Measurements from ENCODE around the gene PDCD2. TPM values are rescaled to one million over a fixed set of nuclear protein-coding genes. Genes with fewer than 3 reads are reported as not detected.
"Not testable (repeated sequence)": the region's sequence is repeated elsewhere in the genome, so short reads cannot be mapped to it uniquely, and the experiment has no call there.

PDCD2 gene
- polyA plus RNA-seq, 1 donor: 53.3 TPM

DNA sequence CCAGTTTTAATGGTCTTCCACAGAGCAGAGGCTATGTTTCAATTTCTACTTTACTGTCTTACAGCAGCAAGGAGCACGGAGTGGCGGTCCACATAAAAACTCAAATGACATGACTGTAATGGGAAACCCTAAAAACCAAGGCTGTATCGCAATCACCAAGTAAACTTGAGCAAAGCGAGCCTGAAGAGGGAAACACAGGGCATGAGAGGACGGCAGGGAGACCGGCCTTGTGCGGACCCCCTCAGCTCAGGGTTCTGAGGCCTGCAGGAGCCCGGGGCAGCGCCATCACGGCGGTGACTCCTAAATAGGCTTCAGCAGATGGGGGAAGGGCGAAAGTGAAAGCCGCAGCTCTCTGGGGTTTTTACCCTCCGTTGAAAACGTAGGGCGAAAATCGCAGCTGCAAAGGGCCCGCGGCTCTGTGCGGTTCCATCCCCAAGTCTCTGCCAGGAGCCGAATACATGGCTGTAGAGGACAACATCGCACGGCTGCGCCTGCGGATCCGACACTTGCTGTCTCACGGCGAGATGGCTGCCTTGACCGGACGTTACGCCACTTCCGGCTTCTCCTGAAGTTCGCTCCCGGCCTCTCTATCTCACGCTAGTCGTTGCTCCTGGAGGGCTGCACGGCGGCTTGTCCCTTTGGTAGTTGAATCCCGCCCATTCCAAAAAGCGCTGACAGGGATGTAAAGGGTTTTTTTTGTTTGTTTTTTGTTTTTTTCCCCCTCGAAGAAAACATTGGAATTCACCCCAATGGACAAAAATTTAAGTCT is 31.5 kb downstream of the PDCD2 start, which contains the start of gene PSMB1:
TSS of gene PSMB1 (minus strand) at position 543 of the 769 bp plus-strand sequence. CDS start at position 478, 65 bp downstream.
- DNase-seq (ENCODE audit: low read depth): peak; percentile 94

GRCh38 chr6:170545405-170545804 is 39.0 kb downstream of the PDCD2 start:
- DNase-seq (ENCODE audit: low read depth): no peak

- DNase-seq (ENCODE audit: low read depth): no peak
These were observed 42.3 kb downstream of the PDCD2 start for GRCh38 chr6:170542031-170542719.

GRCh38 chr6:170537329-170537728 is 47.1 kb downstream of the PDCD2 start:
- DNase-seq (ENCODE audit: low read depth): no peak

DNA sequence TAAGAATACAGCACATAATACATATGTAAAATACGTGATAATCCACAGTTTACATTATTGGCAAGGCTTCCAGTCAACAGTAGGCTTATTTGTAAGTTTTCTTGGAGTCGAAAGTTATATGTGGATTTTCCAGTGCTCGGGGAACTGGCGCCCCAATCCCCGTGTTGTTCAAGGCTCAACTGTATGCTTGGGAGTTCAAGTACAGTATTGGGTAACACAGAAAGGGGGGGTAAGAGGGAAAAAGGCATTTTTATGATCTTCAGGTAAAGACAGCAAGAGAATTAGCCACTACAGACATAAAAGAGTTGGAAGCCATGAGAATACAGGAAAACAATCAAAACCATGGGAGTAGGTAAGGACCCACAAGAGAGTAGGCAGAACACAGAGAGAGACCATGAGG is 47.8 kb downstream of the PDCD2 start:
- DNase-seq (ENCODE audit: low read depth): no peak

DNA sequence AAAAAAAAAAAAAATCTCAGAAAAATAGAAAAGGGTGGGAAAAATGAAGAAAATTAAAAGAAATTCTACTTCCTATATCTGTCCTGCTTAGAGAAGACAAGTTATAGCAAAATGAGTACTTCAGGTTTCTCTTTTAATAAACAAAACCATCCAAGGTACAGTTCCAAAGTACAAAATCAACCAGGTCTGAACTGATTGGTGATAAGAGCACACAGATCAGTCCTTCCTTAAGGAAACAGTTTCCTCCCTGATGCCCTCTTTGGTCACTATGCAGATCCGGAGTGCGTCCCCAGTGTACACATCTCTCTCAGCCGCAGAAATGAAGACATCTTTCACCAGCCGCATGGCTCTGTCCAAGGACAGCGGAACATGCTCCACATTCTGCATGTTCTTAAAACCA is 49.4 kb downstream of the PDCD2 start:
- DNase-seq (ENCODE audit: low read depth): no peak

- no peak for DNase-seq (ENCODE audit: low read depth)
These were observed 50.6 kb downstream of the PDCD2 start for GRCh38 chr6:170533792-170534191.

DNA sequence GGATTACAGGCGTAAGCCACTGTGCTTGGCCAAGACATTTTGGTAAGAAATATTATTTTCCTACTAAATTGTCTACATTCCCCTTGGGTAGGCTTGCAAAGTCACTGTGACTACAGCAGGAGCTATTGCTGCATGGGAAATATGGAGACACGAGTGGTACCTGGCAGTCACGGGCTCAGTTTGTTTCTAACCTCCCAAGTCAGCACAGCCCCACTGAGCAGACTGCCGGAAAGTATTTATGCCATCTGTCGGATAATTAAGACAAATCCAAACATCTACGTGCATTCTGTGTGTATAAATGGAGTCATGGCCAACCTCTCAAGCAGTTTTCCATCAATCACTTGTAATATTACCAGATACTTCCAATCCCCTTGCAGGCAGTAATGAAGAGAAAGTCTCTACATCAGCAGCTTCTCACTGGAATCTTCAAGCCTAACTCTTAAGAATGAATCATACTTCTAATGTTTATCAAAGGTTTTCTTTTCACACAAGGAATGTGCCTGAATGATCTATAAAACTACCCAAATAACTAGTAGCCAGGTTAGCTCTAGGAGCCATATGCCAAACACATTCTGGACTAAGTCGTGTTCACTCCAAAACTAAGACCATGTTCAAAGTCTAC is 51.5 kb downstream of the PDCD2 start:
- DNase-seq (ENCODE audit: low read depth): no peak

- peak; percentile 64 for DNase-seq (ENCODE audit: low read depth)
These were observed 54.5 kb downstream of the PDCD2 start for GRCh38 chr6:170529839-170530469.

DNA sequence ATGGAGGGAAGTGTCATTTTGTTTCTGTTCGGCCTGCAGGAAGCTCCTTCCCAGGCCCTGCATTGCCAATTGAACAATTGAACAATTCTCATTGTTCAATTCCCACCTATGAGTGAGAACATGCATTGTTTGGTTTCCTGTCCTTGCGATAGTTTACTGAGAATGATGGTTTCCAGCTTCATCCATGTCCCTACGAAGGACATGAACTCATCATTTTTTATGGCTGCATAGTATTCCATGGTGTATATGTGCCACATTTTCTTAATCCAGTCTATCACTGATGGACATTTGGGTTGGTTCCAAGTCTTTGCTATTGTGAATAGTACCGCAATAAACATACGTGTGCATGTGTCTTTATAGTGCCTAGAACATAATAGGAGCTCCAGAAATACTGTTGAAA is 56.4 kb downstream of the PDCD2 start:
- DNase-seq (ENCODE audit: low read depth): not testable (repeated sequence)

GRCh38 chr6:170525795-170526194 is 58.6 kb downstream of the PDCD2 start:
- DNase-seq (ENCODE audit: low read depth): no peak

Other genes with a start within 250 kb of the PDCD2 start
- gene PSMB1, start 31.3 kb downstream of the PDCD2 start, polyA plus RNA-seq (ENCODE audit: insufficient read length): 117 TPM
- 16.1 TPM for gene TBP, start 30.3 kb downstream of the PDCD2 start, polyA plus RNA-seq (ENCODE audit: insufficient read length)